ENCODE results near the gene HAUS1. TPM values are rescaled to one million over a fixed set of nuclear protein-coding genes. Genes with fewer than 3 reads are reported as not detected.

HAUS1 gene
- total RNA-seq, 3 donors from 2014 or later, result 34.7 to 42.4 (median 37.0) TPM

GRCh38 chr18:46173393-46174341 lies 69.5 kb downstream of the HAUS1 start:
- no peaks in the 10 kb centered on the region for H3K9me3 Mint-ChIP-seq
- H3K4me3 Mint-ChIP-seq, result peak overlapping the region; percentile 99
- H3K36me3 Mint-ChIP-seq (ENCODE audit: insufficient read depth), result peaks cover 3% of the 10 kb centered on the region
- peak; percentile 90 for DNase-seq
- ATAC-seq, result peak; percentile 90 to 91
- H3K27me3 Mint-ChIP-seq (ENCODE audit: low read depth), result no peaks in the 10 kb centered on the region
- peaks cover 37% of the 10 kb centered on the region for H3K4me1 Mint-ChIP-seq (ENCODE audit: low read depth)

GRCh38 chr18:46174342-46175041 lies 70.3 kb downstream of the HAUS1 start:
- ATAC-seq (peak; percentile 40 to 44), DNase-seq (peak; percentile 26)
- no peaks in the 10 kb centered on the region for H3K27me3 Mint-ChIP-seq (ENCODE audit: low read depth)
- peaks cover 5% of the 10 kb centered on the region for H3K36me3 Mint-ChIP-seq (ENCODE audit: insufficient read depth)
- H3K4me3 Mint-ChIP-seq, result peak overlapping the region; percentile 99
- peaks cover 38% of the 10 kb centered on the region for H3K4me1 Mint-ChIP-seq (ENCODE audit: low read depth)
- H3K9me3 Mint-ChIP-seq, result no peaks in the 10 kb centered on the region

GRCh38 chr18:46176001-46176400 lies 71.8 kb downstream of the HAUS1 start:
- no peaks in the 10 kb centered on the region for H3K27me3 Mint-ChIP-seq (ENCODE audit: low read depth)
- ATAC-seq (no peak), DNase-seq (no peak)
- H3K4me3 Mint-ChIP-seq, result peak overlapping the region; percentile 99
- H3K9me3 Mint-ChIP-seq, result no peaks in the 10 kb centered on the region
- peaks cover 5% of the 10 kb centered on the region for H3K36me3 Mint-ChIP-seq (ENCODE audit: insufficient read depth)
- peaks cover 52% of the 10 kb centered on the region for H3K4me1 Mint-ChIP-seq (ENCODE audit: low read depth)

Other genes starting within 250 kb of the HAUS1 start
- 1 to 10 TPM; 7.8 to 9.8 (median 7.9) TPM for gene EPG5, start 137.1 kb upstream of the HAUS1 start, total RNA-seq
- 10 to 100 TPM; 15.8 to 16.6 (median 16.4) TPM for gene PSTPIP2, start 32.1 kb upstream of the HAUS1 start, total RNA-seq
- 100 to 1,000 TPM; 459 to 501 (median 492) TPM for gene ATP5F1A, start 6.1 kb upstream of the HAUS1 start, total RNA-seq

Data from activated T-cell treated with anti-CD3 and anti-CD28 coated beads, Interleukin-2, amount 50 U/mL, for 4 hours (primary cell).